Mucosa of rectum (tissue), 2 donors: ENCODE data around the gene CD276.

Source experiments
- H3K27ac ChIP-seq, 2 donors: one replicate each; pipeline ENCODE4 v1.7.0; 2013; ENCODE audit warnings: inconsistent platforms in 2 of 2, low read depth in 2 of 2, low read length in 2 of 2
- H3K27me3 ChIP-seq, 2 donors: one replicate each; pipeline ENCODE4 v1.7.0; 2013; ENCODE audit warnings: low read length in 2 of 2; ENCODE audit not compliant: control insufficient read depth in 2 of 2, insufficient read depth in 2 of 2
- H3K36me3 ChIP-seq, 2 donors: one replicate each; pipeline ENCODE4 v1.7.0; 2013; ENCODE audit warnings: low read length in 2 of 2; ENCODE audit not compliant: control insufficient read depth in 2 of 2, insufficient read depth in 2 of 2
- H3K4me1 ChIP-seq, 2 donors: one replicate each; pipeline ENCODE4 v1.7.0; 2013; ENCODE audit warnings: low read length in 2 of 2, mild to moderate bottlenecking in 1 of 2; ENCODE audit not compliant: control insufficient read depth in 2 of 2, insufficient read depth in 2 of 2
- H3K4me3 ChIP-seq, 2 donors: one replicate each; pipeline ENCODE4 v1.7.0; 2013; ENCODE audit warnings: low read length in 2 of 2
- H3K9ac ChIP-seq, 2 donors: one replicate each; pipeline ENCODE4 v1.7.0; 2013; ENCODE audit warnings: low read length in 2 of 2, low read depth in 1 of 2, mild to moderate bottlenecking in 1 of 2
- H3K9me3 ChIP-seq, 2 donors: one replicate each; pipeline ENCODE4 v1.7.0; 2013; ENCODE audit warnings: low read length in 2 of 2; ENCODE audit not compliant: control insufficient read depth in 2 of 2
- donor health status: healthy.
- donor health status: Normal muscosa, but diverticular disease.

The CD276 gene

GRCh38 chr15:73744293-73744692 lies 60.1 kb downstream of the CD276 start:
- Histone ChIP-seq H3K36me3 (no peaks in the 10 kb centered on the region), H3K4me3 (no peak overlapping the region), H3K9me3 (no peaks in the 10 kb centered on the region), H3K27me3 (peaks cover 0 to 2% of the 10 kb centered on the region in 2 donors), H3K4me1 (peaks cover 0 to 2% of the 10 kb centered on the region in 2 donors), H3K9ac (no peak overlapping the region), H3K27ac (no peak overlapping the region)

DNA sequence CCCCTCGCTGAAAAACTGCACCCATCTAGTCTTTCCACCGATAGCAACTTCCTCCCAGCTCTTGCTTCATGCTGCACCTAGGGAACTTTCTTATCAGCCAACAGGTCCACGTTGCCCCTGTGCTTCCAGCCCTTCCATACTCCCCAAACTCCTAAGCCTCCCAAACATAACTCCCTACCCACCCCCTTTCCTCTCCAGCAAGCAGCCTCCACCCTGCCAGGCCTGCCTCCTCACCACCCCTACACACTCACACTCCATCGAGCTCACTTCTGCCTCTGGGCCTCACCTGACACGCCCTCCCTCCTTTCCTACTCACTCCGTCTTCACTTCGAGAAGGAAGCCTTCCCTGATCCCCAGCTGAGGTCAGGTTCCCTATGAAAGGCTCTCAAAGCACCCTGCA lies 60.9 kb downstream of the CD276 start:
- Histone ChIP-seq H3K9ac (no peak overlapping the region), H3K27me3 (peaks cover 2 to 4% of the 10 kb centered on the region in 2 donors), H3K4me1 (peaks cover 0 to 2% of the 10 kb centered on the region in 2 donors), H3K36me3 (no peaks in the 10 kb centered on the region), H3K4me3 (no peak overlapping the region), H3K9me3 (no peaks in the 10 kb centered on the region), H3K27ac (no peak overlapping the region)

GRCh38 chr15:73746261-73746660 lies 62.1 kb downstream of the CD276 start:
- no peaks in the 10 kb centered on the region for H3K36me3 ChIP-seq
- H3K4me1 ChIP-seq: peaks cover 0 to 2% of the 10 kb centered on the region in 2 donors
- peaks cover 2 to 13% of the 10 kb centered on the region in 2 donors for H3K27me3 ChIP-seq
- no peak overlapping the region for H3K27ac ChIP-seq
- no peaks in the 10 kb centered on the region for H3K9me3 ChIP-seq
- no peak overlapping the region for H3K4me3 ChIP-seq
- H3K9ac ChIP-seq: no peak overlapping the region

GRCh38 chr15:73746883-73747282 lies 62.7 kb downstream of the CD276 start:
- Histone ChIP-seq H3K27me3 (peaks cover 5 to 16% of the 10 kb centered on the region in 2 donors), H3K36me3 (no peaks in the 10 kb centered on the region), H3K9me3 (no peaks in the 10 kb centered on the region), H3K9ac (no peak overlapping the region), H3K4me1 (peaks cover 0 to 2% of the 10 kb centered on the region in 2 donors), H3K27ac (no peak overlapping the region), H3K4me3 (no peak overlapping the region)

- Histone ChIP-seq H3K36me3 (no peaks in the 10 kb centered on the region), H3K9ac (no peak overlapping the region), H3K27me3 (peaks cover 5 to 16% of the 10 kb centered on the region in 2 donors), H3K4me3 (no peak overlapping the region), H3K9me3 (no peaks in the 10 kb centered on the region), H3K27ac (no peak overlapping the region), H3K4me1 (peaks cover 0 to under 1% of the 10 kb centered on the region in 2 donors)
Observed at GRCh38 chr15:73747847-73748590, 63.8 kb downstream of the CD276 start.

DNA sequence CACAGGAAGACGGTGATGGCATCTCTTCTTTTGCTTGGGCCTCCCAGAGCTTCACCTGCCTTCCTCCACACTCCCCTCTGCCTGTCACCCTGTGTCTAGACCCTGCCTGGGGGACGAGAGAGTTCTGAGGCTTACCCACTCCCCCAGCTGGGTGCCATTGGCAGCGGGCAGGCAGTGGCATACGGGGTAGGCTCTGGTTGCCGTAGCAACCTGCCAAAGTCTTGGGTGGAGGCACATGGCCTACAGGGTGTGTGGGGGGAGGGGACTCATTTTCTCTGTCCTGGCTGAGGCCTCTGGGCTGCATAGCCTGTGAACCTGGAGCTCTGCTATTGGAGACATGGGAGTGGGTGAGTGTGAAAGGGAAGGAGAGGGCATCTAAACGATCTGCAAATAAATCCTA lies 64.5 kb downstream of the CD276 start:
- H3K9ac ChIP-seq: no peak overlapping the region
- peaks cover 7 to 20% of the 10 kb centered on the region in 2 donors for H3K27me3 ChIP-seq
- no peak overlapping the region for H3K4me3 ChIP-seq
- no peak overlapping the region for H3K27ac ChIP-seq
- no peaks in the 10 kb centered on the region for H3K4me1 ChIP-seq
- H3K9me3 ChIP-seq: no peaks in the 10 kb centered on the region
- no peaks in the 10 kb centered on the region for H3K36me3 ChIP-seq

GRCh38 chr15:73749533-73749932 lies 65.3 kb downstream of the CD276 start:
- no peaks in the 10 kb centered on the region for H3K4me1 ChIP-seq
- peaks cover 10 to 28% of the 10 kb centered on the region in 2 donors for H3K27me3 ChIP-seq
- H3K36me3 ChIP-seq: no peaks in the 10 kb centered on the region
- no peak overlapping the region for H3K9ac ChIP-seq
- H3K4me3 ChIP-seq: no peak overlapping the region
- no peaks in the 10 kb centered on the region for H3K9me3 ChIP-seq
- no peak overlapping the region for H3K27ac ChIP-seq

GRCh38 chr15:73749971-73750370 lies 65.8 kb downstream of the CD276 start:
- H3K4me3 ChIP-seq: no peak overlapping the region
- H3K4me1 ChIP-seq: no peaks in the 10 kb centered on the region
- H3K36me3 ChIP-seq: no peaks in the 10 kb centered on the region
- H3K9ac ChIP-seq: no peak overlapping the region
- H3K9me3 ChIP-seq: no peaks in the 10 kb centered on the region
- peaks cover 10 to 31% of the 10 kb centered on the region in 2 donors for H3K27me3 ChIP-seq
- H3K27ac ChIP-seq: no peak overlapping the region

GRCh38 chr15:73750438-73750837 lies 66.3 kb downstream of the CD276 start:
- Histone ChIP-seq H3K4me1 (no peaks in the 10 kb centered on the region), H3K36me3 (no peaks in the 10 kb centered on the region), H3K27me3 (peaks cover 10 to 31% of the 10 kb centered on the region in 2 donors), H3K27ac (no peak overlapping the region), H3K9ac (no peak overlapping the region), H3K4me3 (no peak overlapping the region), H3K9me3 (no peaks in the 10 kb centered on the region)

GRCh38 chr15:73750951-73751350 lies 66.8 kb downstream of the CD276 start:
- Histone ChIP-seq H3K36me3 (no peaks in the 10 kb centered on the region), H3K4me1 (no peaks in the 10 kb centered on the region), H3K27ac (no peak overlapping the region), H3K4me3 (no peak overlapping the region), H3K9ac (no peak overlapping the region), H3K9me3 (no peaks in the 10 kb centered on the region), H3K27me3 (peaks cover 10 to 31% of the 10 kb centered on the region in 2 donors)
